NB4 (cell line): ENCODE data around the gene LZTS2.

Experiments used
- MYC ChIP-seq: IDR thresholded peaks from 2 replicates; pipeline ENCODE4 v1.6.1; 2011; ENCODE audit warnings: low read depth, low read length
- POLR2A ChIP-seq: IDR thresholded peaks from 2 replicates; pipeline ENCODE4 v1.6.1; 2011; ENCODE audit warnings: mild to moderate bottlenecking; ENCODE audit not compliant: insufficient read length; ENCODE audit errors: extremely low read depth
- TF ChIP-seq, protein P1 (sequence below): IDR thresholded peaks from one replicate; pipeline ENCODE4 v1.5.1; 2012; ENCODE audit warnings: low read depth, low read length
- TF ChIP-seq, protein P2 (sequence below): IDR thresholded peaks from 2 replicates; pipeline ENCODE4 v1.6.1; 2011; ENCODE audit warnings: low read depth, low read length

DNA sequence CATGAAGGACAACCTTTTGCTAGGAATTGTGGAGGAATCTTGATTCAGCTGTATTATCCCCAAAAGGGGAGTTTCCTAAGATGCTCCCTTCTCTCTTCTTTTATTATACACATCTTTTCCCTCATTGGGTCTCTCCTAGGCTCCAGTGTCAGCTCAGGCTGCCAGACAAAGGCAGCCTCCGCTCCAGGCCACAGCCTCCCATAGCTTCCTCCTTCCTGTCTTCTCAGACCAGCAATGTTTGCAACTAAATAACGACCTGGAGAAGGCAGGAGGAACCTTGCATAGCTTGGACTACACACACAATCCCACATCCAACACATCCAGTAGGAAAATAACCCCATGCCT, 43.7 kb downstream of the LZTS2 start:
- TF ChIP-seq, protein P1, sequence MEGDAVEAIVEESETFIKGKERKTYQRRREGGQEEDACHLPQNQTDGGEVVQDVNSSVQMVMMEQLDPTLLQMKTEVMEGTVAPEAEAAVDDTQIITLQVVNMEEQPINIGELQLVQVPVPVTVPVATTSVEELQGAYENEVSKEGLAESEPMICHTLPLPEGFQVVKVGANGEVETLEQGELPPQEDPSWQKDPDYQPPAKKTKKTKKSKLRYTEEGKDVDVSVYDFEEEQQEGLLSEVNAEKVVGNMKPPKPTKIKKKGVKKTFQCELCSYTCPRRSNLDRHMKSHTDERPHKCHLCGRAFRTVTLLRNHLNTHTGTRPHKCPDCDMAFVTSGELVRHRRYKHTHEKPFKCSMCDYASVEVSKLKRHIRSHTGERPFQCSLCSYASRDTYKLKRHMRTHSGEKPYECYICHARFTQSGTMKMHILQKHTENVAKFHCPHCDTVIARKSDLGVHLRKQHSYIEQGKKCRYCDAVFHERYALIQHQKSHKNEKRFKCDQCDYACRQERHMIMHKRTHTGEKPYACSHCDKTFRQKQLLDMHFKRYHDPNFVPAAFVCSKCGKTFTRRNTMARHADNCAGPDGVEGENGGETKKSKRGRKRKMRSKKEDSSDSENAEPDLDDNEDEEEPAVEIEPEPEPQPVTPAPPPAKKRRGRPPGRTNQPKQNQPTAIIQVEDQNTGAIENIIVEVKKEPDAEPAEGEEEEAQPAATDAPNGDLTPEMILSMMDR = no peak
- TF ChIP-seq POLR2A (no peak), MYC (no peak)
- TF ChIP-seq, protein P2, sequence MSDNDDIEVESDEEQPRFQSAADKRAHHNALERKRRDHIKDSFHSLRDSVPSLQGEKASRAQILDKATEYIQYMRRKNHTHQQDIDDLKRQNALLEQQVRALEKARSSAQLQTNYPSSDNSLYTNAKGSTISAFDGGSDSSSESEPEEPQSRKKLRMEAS = no peak
